Measurements from ENCODE around the gene DOK1.

DNA sequence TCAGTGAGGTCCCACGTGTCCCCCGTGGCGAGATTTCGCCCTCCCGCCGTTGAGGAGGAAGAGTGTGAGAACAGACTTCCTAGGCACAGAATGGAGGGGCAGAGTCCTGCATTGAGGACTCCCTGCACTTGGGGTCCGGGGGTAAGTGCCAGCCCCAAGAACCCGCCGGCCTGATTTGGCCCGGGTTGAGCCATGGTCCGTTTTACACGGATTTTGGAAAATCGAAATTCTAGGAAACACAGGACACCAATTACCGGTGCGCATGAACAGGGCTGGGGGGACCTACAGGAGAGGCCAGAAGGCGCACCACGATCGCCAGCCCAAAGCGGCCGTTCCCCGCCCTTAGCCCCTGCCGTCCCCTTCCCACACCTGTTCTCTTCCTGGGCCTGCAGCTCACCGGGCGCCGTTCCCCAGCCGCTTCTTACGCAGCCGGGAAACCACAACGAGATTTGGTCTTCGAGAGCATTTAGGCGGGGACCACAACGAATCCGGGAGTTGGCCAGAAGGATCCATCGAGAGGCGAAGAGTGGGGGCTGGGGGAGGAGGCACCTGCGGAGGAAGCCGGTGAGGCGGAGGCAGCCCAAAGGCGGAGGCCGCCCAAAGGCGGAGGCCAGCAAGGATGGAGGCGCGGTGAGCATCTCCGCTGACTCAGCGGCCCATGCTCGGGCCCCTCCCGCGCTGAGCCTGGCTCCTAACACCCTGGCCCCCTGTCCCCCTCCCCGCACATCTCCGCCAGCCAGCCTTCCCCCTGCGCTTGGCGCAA, 40.7 kb upstream of the DOK1 start:
- TF ChIP-seq POLR2AphosphoS5 (IDR thresholded peaks at IDR 0.05; ENCODE audit: low read depth, low read length), result no peak
- TF ChIP-seq, protein P1, sequence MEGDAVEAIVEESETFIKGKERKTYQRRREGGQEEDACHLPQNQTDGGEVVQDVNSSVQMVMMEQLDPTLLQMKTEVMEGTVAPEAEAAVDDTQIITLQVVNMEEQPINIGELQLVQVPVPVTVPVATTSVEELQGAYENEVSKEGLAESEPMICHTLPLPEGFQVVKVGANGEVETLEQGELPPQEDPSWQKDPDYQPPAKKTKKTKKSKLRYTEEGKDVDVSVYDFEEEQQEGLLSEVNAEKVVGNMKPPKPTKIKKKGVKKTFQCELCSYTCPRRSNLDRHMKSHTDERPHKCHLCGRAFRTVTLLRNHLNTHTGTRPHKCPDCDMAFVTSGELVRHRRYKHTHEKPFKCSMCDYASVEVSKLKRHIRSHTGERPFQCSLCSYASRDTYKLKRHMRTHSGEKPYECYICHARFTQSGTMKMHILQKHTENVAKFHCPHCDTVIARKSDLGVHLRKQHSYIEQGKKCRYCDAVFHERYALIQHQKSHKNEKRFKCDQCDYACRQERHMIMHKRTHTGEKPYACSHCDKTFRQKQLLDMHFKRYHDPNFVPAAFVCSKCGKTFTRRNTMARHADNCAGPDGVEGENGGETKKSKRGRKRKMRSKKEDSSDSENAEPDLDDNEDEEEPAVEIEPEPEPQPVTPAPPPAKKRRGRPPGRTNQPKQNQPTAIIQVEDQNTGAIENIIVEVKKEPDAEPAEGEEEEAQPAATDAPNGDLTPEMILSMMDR (IDR thresholded peaks at IDR 0.05), result no peak

Measured in Panc1 (cell line).